Activated B cell treated with CpG ODN at 0.5 μM for 24 hours (primary cell): ENCODE measurements around the gene BRCA2. TPM values are rescaled to one million over a fixed set of nuclear protein-coding genes. Genes with fewer than 3 reads are reported as not detected.

Experiments used
- ATAC-seq: fragments of 200-7000 bp; cut with Tn5 transposase; one replicate; pipeline ENCODE4 v1.10.0; 2021; ENCODE audit warnings: low read depth, mild to moderate bottlenecking, moderate library complexity
- CTCF ChIA-PET: fragments of 350-600 bp; sonication (Branson Sonifier 250); formaldehyde crosslinking; loops from one replicate; lab custom pipeline; 2021; ENCODE audit warnings: antibody characterized with exemption; lab: Charles Lee
- POLR2A ChIA-PET: fragments of 350-600 bp; sonication (Branson Sonifier 250); formaldehyde crosslinking; loops from one replicate; lab custom pipeline; 2021; ENCODE audit warnings: antibody characterized with exemption; lab: Charles Lee
- DNase-seq: peaks from one replicate; pipeline ENCODE4 v3.0.0; 2022
- H3K27ac Mint-ChIP-seq: one replicate; pipeline ENCODE4 v1.8.0; 2020; ENCODE audit warnings: mixed read lengths
- H3K27me3 Mint-ChIP-seq: one replicate; pipeline ENCODE4 v1.8.0; 2021; ENCODE audit warnings: mixed read lengths
- H3K36me3 Mint-ChIP-seq: one replicate; pipeline ENCODE4 v1.8.0; 2021; ENCODE audit warnings: low read depth, mixed read lengths
- H3K4me1 Mint-ChIP-seq: one replicate; pipeline ENCODE4 v1.8.0; 2021; ENCODE audit warnings: mixed read lengths
- H3K4me3 Mint-ChIP-seq: one replicate; pipeline ENCODE4 v1.8.0; 2020; ENCODE audit warnings: mild to moderate bottlenecking, mixed read lengths
- H3K9me3 Mint-ChIP-seq: one replicate; pipeline ENCODE4 v1.8.0; 2020; ENCODE audit warnings: mixed read lengths
- CTCF ChIP-seq: fragments of 200-600 bp; IDR thresholded peaks from one replicate; pipeline ENCODE4 v1.8.0; 2022; ENCODE audit warnings: antibody characterized with exemption, mild to moderate bottlenecking
- intact Hi-C: fragments of 100-400 bp; cut with micrococcal nuclease; formaldehyde crosslinking; loops from one replicate; pipeline ENCODE4 v1.15.1; 2024
- total RNA-seq: library from RNA; stranded (reverse); gene quantifications from 2 replicates; pipeline ENCODE4 v1.2.3, GENCODE V29; 2022

BRCA2 gene
- total RNA-seq, 1 donor from 2014 or later: 6.6 TPM

GRCh38 chr13:32425158-32425557 lies 109.8 kb downstream of the BRCA2 start:
- ChIA-PET CTCF (no interaction called here), POLR2A (interaction anchor here (1.2 kb wide), 1 partner anchor 110 kb away, joined by 9 read pairs; the partner anchor contains the start of genes BRCA2 and ZAR1L)
- intact Hi-C loops: loop anchor here (5.0 kb wide), 3 partner anchors 43 to 513 kb away; partner anchors contain the start of gene FRY
- Mint-ChIP-seq H3K27ac (peak overlapping the region; percentile 98), H3K36me3 (peaks cover 44% of the 10 kb centered on the region), H3K27me3 (no peaks in the 10 kb centered on the region), H3K9me3 (no peaks in the 10 kb centered on the region), H3K4me3 (peak overlapping the region; percentile 28), H3K4me1 (peaks cover 45% of the 10 kb centered on the region)
- TF ChIP-seq CTCF: no peak
- no peak for ATAC-seq
- DNase-seq: no peak

GRCh38 chr13:32426191-32426989 lies 111.1 kb downstream of the BRCA2 start:
- H3K4me3 Mint-ChIP-seq: peak overlapping the region; percentile 92
- no peaks in the 10 kb centered on the region for H3K9me3 Mint-ChIP-seq
- intact Hi-C loops: loop anchor here (1.0 to 5.0 kb wide), 7 partner anchors 44 to 1264 kb away; partner anchors contain the start of genes FRY and PDS5B
- H3K27me3 Mint-ChIP-seq: no peaks in the 10 kb centered on the region
- H3K36me3 Mint-ChIP-seq: peaks cover 39% of the 10 kb centered on the region
- CTCF ChIA-PET: interaction anchor here (1.0 kb wide), 1 partner anchor 160 kb away, joined by 4 read pairs; no protein-coding TSS in a partner anchor
- peak; percentile 34 for DNase-seq
- H3K27ac Mint-ChIP-seq: peak overlapping the region; percentile 98
- POLR2A ChIA-PET: interaction anchor here (1.6 to 3.1 kb wide), 3 partner anchors 111 to 1117 kb away, joined by 5 to 64 read pairs (median 20); partner anchors contain the start of genes BRCA2, N4BP2L2 and ZAR1L
- ATAC-seq: peak; percentile 52
- TF ChIP-seq CTCF: no peak
- peaks cover 48% of the 10 kb centered on the region for H3K4me1 Mint-ChIP-seq

GRCh38 chr13:32426990-32427851 lies 111.9 kb downstream of the BRCA2 start:
- peaks cover 48% of the 10 kb centered on the region for H3K4me1 Mint-ChIP-seq
- ATAC-seq (peak; percentile 9), DNase-seq (peak; percentile 63)
- H3K9me3 Mint-ChIP-seq: no peaks in the 10 kb centered on the region
- H3K36me3 Mint-ChIP-seq: peaks cover 33% of the 10 kb centered on the region
- ChIA-PET POLR2A (interaction anchor here (1.0 to 3.1 kb wide), 10 partner anchors 12 to 1116 kb away, joined by 3 to 64 read pairs (median 4); partner anchors contain the start of genes BRCA2, N4BP2L2 and ZAR1L), CTCF (interaction anchor here (1.0 kb wide), 2 partner anchors 112 to 159 kb away, joined by 4 read pairs; partner anchors contain the start of genes BRCA2 and ZAR1L)
- peak overlapping the region; percentile 95 for H3K4me3 Mint-ChIP-seq
- H3K27ac Mint-ChIP-seq: peak overlapping the region; percentile 98
- no peaks in the 10 kb centered on the region for H3K27me3 Mint-ChIP-seq
- TF ChIP-seq CTCF: no peak
- intact Hi-C loops: loop anchor here (1.0 to 5.0 kb wide), 7 partner anchors 45 to 1265 kb away; partner anchors contain the start of genes FRY and PDS5B

- Mint-ChIP-seq H3K4me3 (peak within 1 kb of the TSS; percentile 95), H3K36me3 (peaks cover 32% of the 10 kb centered on the region), H3K27me3 (no peaks in the 10 kb centered on the region), H3K9me3 (no peaks in the 10 kb centered on the region), H3K27ac (peak within 1 kb of the TSS; percentile 99), H3K4me1 (peaks cover 48% of the 10 kb centered on the region)
- ChIA-PET CTCF (interaction anchor here (1.0 kb wide), 1 partner anchor 113 kb away, joined by 4 read pairs; the partner anchor contains the start of genes BRCA2 and ZAR1L), POLR2A (interaction anchor here (0.6 to 3.1 kb wide), 17 partner anchors 11 to 1115 kb away, joined by 3 to 64 read pairs (median 4); partner anchors contain the start of genes BRCA2, N4BP2L2, PDS5B and ZAR1L)
- DNase-seq: peak; percentile 77
- TF ChIP-seq CTCF: no peak
- intact Hi-C loops: loop anchor here (1.0 to 5.0 kb wide), 9 partner anchors 13 to 516 kb away; partner anchors contain the start of genes BRCA2, FRY, N4BP2L2 and ZAR1L
- ATAC-seq: peak; percentile 73
Observed at GRCh38 chr13:32427852-32428580, 112.7 kb downstream of the BRCA2 start, which contains the start of gene N4BP2L1. Gene N4BP2L1 (minus strand): TSS chr13:32428130. CDS start chr13:32428082, 48 bp downstream.
